ENCODE data around the gene MAPK7. TPM values are rescaled to one million over a fixed set of nuclear protein-coding genes. Genes with fewer than 3 reads are reported as not detected.
A peak's percentile ranks its signal among the peaks of the same experiment; 100 is the strongest.

Gene MAPK7
- total and polyA plus RNA-seq, 4 donors: 10.6 to 28.9 (median 21.3) TPM

- DNase-seq (ENCODE audit: low read depth in 4 of 6, low spot score in 6 of 6): no peak
- WGBS (ENCODE audit: insufficient coverage): 94% methylated on average over 7 of the region's 12 CpGs
- H3K9me3 ChIP-seq (ENCODE audit: control insufficient read depth, insufficient read depth, low read length): no peaks in the 10 kb centered on the region
- H3K27ac ChIP-seq (ENCODE audit: low read depth, low read length): no peak overlapping the region
- H3K36me3 ChIP-seq (ENCODE audit: control insufficient read depth, insufficient read depth, low read length): peaks cover 42% of the 10 kb centered on the region
- H3K4me3 ChIP-seq (ENCODE audit: low read depth, low read length): no peak overlapping the region
- H3K4me1 ChIP-seq (ENCODE audit: control insufficient read depth, insufficient read depth, low read length): peaks cover 50% of the 10 kb centered on the region
- no peaks in the 10 kb centered on the region for H3K27me3 ChIP-seq (ENCODE audit: control insufficient read depth, insufficient read depth, low read length)
These were observed 34.7 kb downstream of the MAPK7 start for GRCh38 chr17:19412984-19413383.

DNA sequence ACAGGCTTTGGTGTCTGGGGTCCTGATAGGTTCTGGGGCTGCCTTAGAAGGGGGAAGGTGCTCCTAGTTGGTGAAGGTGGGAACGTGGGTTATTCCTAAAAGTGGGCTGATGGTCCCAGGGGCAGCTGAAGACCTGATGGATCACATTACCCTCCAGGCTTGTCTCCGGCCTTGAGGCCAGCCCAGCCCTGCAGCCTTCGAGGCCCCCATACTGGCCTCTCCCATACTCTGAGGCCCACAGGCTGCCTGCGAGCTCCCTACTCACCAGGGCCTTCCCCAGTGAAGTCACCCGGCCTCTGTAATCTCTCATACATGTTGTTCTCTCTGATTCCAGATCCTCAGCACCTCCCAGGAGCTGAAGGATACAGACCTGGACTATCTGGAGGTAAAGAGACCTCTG lies 35.5 kb downstream of the MAPK7 start:
- Histone ChIP-seq H3K4me3 (ENCODE audit: low read depth, low read length) (no peak overlapping the region), H3K36me3 (ENCODE audit: control insufficient read depth, insufficient read depth, low read length) (peaks cover 42% of the 10 kb centered on the region), H3K4me1 (ENCODE audit: control insufficient read depth, insufficient read depth, low read length) (peaks cover 50% of the 10 kb centered on the region), H3K27me3 (ENCODE audit: control insufficient read depth, insufficient read depth, low read length) (no peaks in the 10 kb centered on the region), H3K27ac (ENCODE audit: low read depth, low read length) (no peak overlapping the region), H3K9me3 (ENCODE audit: control insufficient read depth, insufficient read depth, low read length) (no peaks in the 10 kb centered on the region)
- no peak for DNase-seq (ENCODE audit: low read depth in 4 of 6, low spot score in 6 of 6)
- WGBS (ENCODE audit: insufficient coverage): 93% methylated on average over 4 of the region's 5 CpGs

- Histone ChIP-seq H3K27ac (ENCODE audit: low read depth, low read length) (no peak overlapping the region), H3K36me3 (ENCODE audit: control insufficient read depth, insufficient read depth, low read length) (peaks cover 42% of the 10 kb centered on the region), H3K4me3 (ENCODE audit: low read depth, low read length) (no peak overlapping the region), H3K27me3 (ENCODE audit: control insufficient read depth, insufficient read depth, low read length) (no peaks in the 10 kb centered on the region), H3K9me3 (ENCODE audit: control insufficient read depth, insufficient read depth, low read length) (no peaks in the 10 kb centered on the region), H3K4me1 (ENCODE audit: control insufficient read depth, insufficient read depth, low read length) (peaks cover 49% of the 10 kb centered on the region)
- WGBS (ENCODE audit: insufficient coverage): 84% methylated on average over 26 of the region's 28 CpGs
- DNase-seq (ENCODE audit: low read depth in 4 of 6, low spot score in 6 of 6): no peak
These were observed 36.3 kb downstream of the MAPK7 start for GRCh38 chr17:19414396-19415280.

DNA sequence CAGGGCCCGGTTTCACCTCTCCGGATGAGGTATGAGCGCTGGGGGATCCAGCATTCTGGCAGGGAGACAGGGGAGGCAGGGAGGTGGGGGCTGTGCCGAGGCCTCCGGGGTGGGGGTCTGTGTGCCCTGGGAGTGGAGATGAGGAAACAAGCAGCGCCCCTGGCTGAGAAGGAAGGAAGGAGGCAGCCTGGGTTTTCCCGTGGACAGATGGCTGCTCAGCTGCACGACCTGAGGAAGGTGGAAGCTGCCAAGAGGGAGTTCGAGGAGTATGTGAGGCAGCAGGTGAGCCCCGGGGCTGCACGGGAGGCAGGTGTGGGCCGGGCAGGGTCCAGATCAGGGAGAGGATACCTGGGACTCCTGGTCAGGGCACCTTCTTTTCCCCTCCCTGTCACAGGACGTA lies 37.0 kb downstream of the MAPK7 start:
- WGBS (ENCODE audit: insufficient coverage): 74% methylated on average over 13 of the region's 13 CpGs
- Histone ChIP-seq H3K4me3 (ENCODE audit: low read depth, low read length) (no peak overlapping the region), H3K9me3 (ENCODE audit: control insufficient read depth, insufficient read depth, low read length) (no peaks in the 10 kb centered on the region), H3K27ac (ENCODE audit: low read depth, low read length) (no peak overlapping the region), H3K27me3 (ENCODE audit: control insufficient read depth, insufficient read depth, low read length) (no peaks in the 10 kb centered on the region), H3K4me1 (ENCODE audit: control insufficient read depth, insufficient read depth, low read length) (peaks cover 42% of the 10 kb centered on the region), H3K36me3 (ENCODE audit: control insufficient read depth, insufficient read depth, low read length) (peaks cover 42% of the 10 kb centered on the region)
- DNase-seq (ENCODE audit: low read depth in 4 of 6, low spot score in 6 of 6): no peak

- peaks cover 42% of the 10 kb centered on the region for H3K36me3 ChIP-seq (ENCODE audit: control insufficient read depth, insufficient read depth, low read length)
- no peak overlapping the region for H3K27ac ChIP-seq (ENCODE audit: low read depth, low read length)
- no peak overlapping the region for H3K4me3 ChIP-seq (ENCODE audit: low read depth, low read length)
- 94% methylated on average over 18 of the region's 18 CpGs for WGBS (ENCODE audit: insufficient coverage)
- H3K27me3 ChIP-seq (ENCODE audit: control insufficient read depth, insufficient read depth, low read length): no peaks in the 10 kb centered on the region
- DNase-seq (ENCODE audit: low read depth in 4 of 6, low spot score in 6 of 6): no peak
- H3K9me3 ChIP-seq (ENCODE audit: control insufficient read depth, insufficient read depth, low read length): no peaks in the 10 kb centered on the region
- H3K4me1 ChIP-seq (ENCODE audit: control insufficient read depth, insufficient read depth, low read length): peaks cover 35% of the 10 kb centered on the region
These were observed 37.8 kb downstream of the MAPK7 start for GRCh38 chr17:19415806-19416775.

GRCh38 chr17:19417611-19418010 lies 39.3 kb downstream of the MAPK7 start:
- H3K27me3 ChIP-seq (ENCODE audit: control insufficient read depth, insufficient read depth, low read length): no peaks in the 10 kb centered on the region
- no peaks in the 10 kb centered on the region for H3K9me3 ChIP-seq (ENCODE audit: control insufficient read depth, insufficient read depth, low read length)
- 82% methylated on average over 3 of the region's 3 CpGs for WGBS (ENCODE audit: insufficient coverage)
- no peak overlapping the region for H3K4me3 ChIP-seq (ENCODE audit: low read depth, low read length)
- H3K27ac ChIP-seq (ENCODE audit: low read depth, low read length): no peak overlapping the region
- peaks cover 37% of the 10 kb centered on the region for H3K36me3 ChIP-seq (ENCODE audit: control insufficient read depth, insufficient read depth, low read length)
- peaks cover 19% of the 10 kb centered on the region for H3K4me1 ChIP-seq (ENCODE audit: control insufficient read depth, insufficient read depth, low read length)
- no peak for DNase-seq (ENCODE audit: low read depth in 4 of 6, low spot score in 6 of 6)

DNA sequence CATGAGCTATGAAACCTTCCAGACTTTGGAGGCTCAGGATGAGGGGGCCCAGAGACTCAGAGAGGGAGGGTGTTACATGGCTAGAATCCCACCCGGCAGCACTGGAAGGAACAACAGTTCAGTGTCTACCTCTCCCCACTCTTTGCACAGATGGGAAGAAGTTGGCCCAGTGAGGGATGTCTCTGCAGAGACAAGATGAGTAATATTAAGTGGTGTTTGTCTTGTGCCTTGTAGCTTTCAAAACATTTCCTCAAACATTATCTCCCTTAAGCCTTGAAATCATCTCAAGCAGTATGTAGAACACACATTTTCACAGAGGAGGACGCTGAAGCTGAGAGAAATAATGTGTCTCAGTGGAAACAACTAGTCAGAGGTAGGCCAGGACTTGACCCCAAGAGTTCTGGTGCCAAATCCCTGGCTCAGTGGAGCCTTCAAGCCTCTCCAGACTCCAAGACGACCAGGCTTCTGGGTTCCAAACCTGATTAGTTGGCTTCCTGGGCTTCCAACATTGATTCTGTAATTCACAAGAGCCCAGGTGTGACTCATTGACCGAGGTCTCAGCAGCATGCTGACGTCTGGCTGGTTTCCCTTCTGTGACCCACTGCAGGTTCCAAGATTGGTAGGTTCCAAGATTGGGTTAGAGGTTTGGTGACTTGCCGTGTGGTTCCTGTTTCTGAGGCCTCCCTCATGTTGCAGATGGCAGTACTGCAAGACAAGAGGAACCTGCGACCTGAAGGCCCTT lies 40.1 kb downstream of the MAPK7 start:
- Histone ChIP-seq H3K27ac (ENCODE audit: low read depth, low read length) (no peak overlapping the region), H3K36me3 (ENCODE audit: control insufficient read depth, insufficient read depth, low read length) (peaks cover 29% of the 10 kb centered on the region), H3K9me3 (ENCODE audit: control insufficient read depth, insufficient read depth, low read length) (no peaks in the 10 kb centered on the region), H3K27me3 (ENCODE audit: control insufficient read depth, insufficient read depth, low read length) (no peaks in the 10 kb centered on the region), H3K4me3 (ENCODE audit: low read depth, low read length) (no peak overlapping the region), H3K4me1 (ENCODE audit: control insufficient read depth, insufficient read depth, low read length) (peaks cover 11% of the 10 kb centered on the region)
- DNase-seq (ENCODE audit: low read depth in 4 of 6, low spot score in 6 of 6): no peak
- 83% methylated on average over 6 of the region's 7 CpGs for WGBS (ENCODE audit: insufficient coverage)

- no peaks in the 10 kb centered on the region for H3K4me1 ChIP-seq (ENCODE audit: control insufficient read depth, insufficient read depth, low read length)
- DNase-seq (ENCODE audit: low read depth in 4 of 6, low spot score in 6 of 6): peak in 1 of 6 donors; percentile 61
- WGBS (ENCODE audit: insufficient coverage): no CpG with 5 or more reads among the region's 4 CpGs
- no peaks in the 10 kb centered on the region for H3K9me3 ChIP-seq (ENCODE audit: control insufficient read depth, insufficient read depth, low read length)
- H3K36me3 ChIP-seq (ENCODE audit: control insufficient read depth, insufficient read depth, low read length): peaks cover 1% of the 10 kb centered on the region
- no peak overlapping the region for H3K4me3 ChIP-seq (ENCODE audit: low read depth, low read length)
- no peaks in the 10 kb centered on the region for H3K27me3 ChIP-seq (ENCODE audit: control insufficient read depth, insufficient read depth, low read length)
- no peak overlapping the region for H3K27ac ChIP-seq (ENCODE audit: low read depth, low read length)
These were observed 42.9 kb downstream of the MAPK7 start for GRCh38 chr17:19421219-19421618.

DNA sequence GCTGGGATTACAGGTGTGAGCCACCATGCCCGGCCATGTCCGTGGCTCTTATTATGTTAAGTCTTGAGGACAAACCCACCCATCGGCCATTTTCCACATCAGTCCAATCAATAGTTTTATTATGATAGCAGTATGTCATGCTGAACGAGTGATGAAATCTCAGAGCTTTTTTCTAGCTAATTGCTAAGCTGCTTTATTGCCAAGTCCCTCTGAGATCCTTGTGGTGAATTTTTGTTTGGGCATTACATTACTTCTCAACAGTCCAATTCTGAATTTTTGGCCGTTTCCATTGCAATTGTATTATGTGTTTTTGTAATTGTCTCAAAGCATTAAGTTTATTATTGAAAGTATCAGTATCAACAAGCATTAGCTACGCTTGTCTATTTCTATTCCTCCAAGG lies 43.6 kb downstream of the MAPK7 start:
- no peaks in the 10 kb centered on the region for H3K27me3 ChIP-seq (ENCODE audit: control insufficient read depth, insufficient read depth, low read length)
- DNase-seq (ENCODE audit: low read depth in 4 of 6, low spot score in 6 of 6): peak in 1 of 6 donors; percentile 48
- no CpG with 5 or more reads among the region's 6 CpGs for WGBS (ENCODE audit: insufficient coverage)
- H3K27ac ChIP-seq (ENCODE audit: low read depth, low read length): no peak overlapping the region
- no peaks in the 10 kb centered on the region for H3K4me1 ChIP-seq (ENCODE audit: control insufficient read depth, insufficient read depth, low read length)
- no peak overlapping the region for H3K4me3 ChIP-seq (ENCODE audit: low read depth, low read length)
- no peaks in the 10 kb centered on the region for H3K9me3 ChIP-seq (ENCODE audit: control insufficient read depth, insufficient read depth, low read length)
- no peaks in the 10 kb centered on the region for H3K36me3 ChIP-seq (ENCODE audit: control insufficient read depth, insufficient read depth, low read length)

Measured in spinal cord (tissue), 10 donors.